ENCODE results near the gene SLC25A43. TPM values are rescaled to one million over a fixed set of nuclear protein-coding genes. Genes with fewer than 3 reads are reported as not detected.
A peak's percentile ranks its signal among the peaks of the same experiment; 100 is the strongest.

The SLC25A43 gene
- total and polyA plus RNA-seq, 8 donors, result 0.58 to 36.2 (median 9.7) TPM

GRCh38 chrX:119411959-119412358 lies 12.8 kb downstream of the SLC25A43 start:
- H3K36me3 ChIP-seq, result peaks cover 0 to 11% (median 5%) of the 10 kb centered on the region in 4 donors
- no peaks in the 10 kb centered on the region for H3K9me3 ChIP-seq
- no peak overlapping the region for H3K4me3 ChIP-seq
- 72 to 87% (median 79%) methylated on average over 6 to 7 of the region's 7 CpGs for WGBS, 5 donors
- peaks cover 0 to 13% (median 3%) of the 10 kb centered on the region in 4 donors for H3K4me1 ChIP-seq
- no peak for TF ChIP-seq CTCF (IDR thresholded peaks at IDR 0.05)
- no peak for TF ChIP-seq POLR2A (IDR thresholded peaks at IDR 0.05)
- no peak for TF ChIP-seq EP300 (IDR thresholded peaks at IDR 0.05)
- TF ChIP-seq POLR2AphosphoS5 (IDR thresholded peaks at IDR 0.05), result no peak
- no peak overlapping the region for H3K27ac ChIP-seq
- no peaks in the 10 kb centered on the region for H3K27me3 ChIP-seq
- intact Hi-C loops (cut with DNase I; ENCODE audit: low total_unique reads), result no loop called here
- no peak for DNase-seq

- TF ChIP-seq CTCF (IDR thresholded peaks at IDR 0.05) (no peak), EP300 (IDR thresholded peaks at IDR 0.05) (no peak), POLR2AphosphoS5 (IDR thresholded peaks at IDR 0.05) (no peak), POLR2A (IDR thresholded peaks at IDR 0.05) (no peak)
- 67 to 95% (median 70%) methylated on average over 4 of the region's 4 CpGs for WGBS, 5 donors
- intact Hi-C loops (cut with DNase I; ENCODE audit: low total_unique reads), result no loop called here
These were observed 18.2 kb downstream of the SLC25A43 start for GRCh38 chrX:119417376-119417775.

GRCh38 chrX:119417842-119418241 lies 18.7 kb downstream of the SLC25A43 start:
- Histone ChIP-seq H3K27ac (no peak overlapping the region), H3K27me3 (no peaks in the 10 kb centered on the region), H3K36me3 (peaks cover 0 to 8% (median 2%) of the 10 kb centered on the region in 4 donors), H3K4me3 (no peak overlapping the region), H3K9me3 (no peaks in the 10 kb centered on the region), H3K4me1 (no peaks in the 10 kb centered on the region)
- TF ChIP-seq EP300 (IDR thresholded peaks at IDR 0.05) (no peak), CTCF (IDR thresholded peaks at IDR 0.05) (no peak), POLR2A (IDR thresholded peaks at IDR 0.05) (no peak), POLR2AphosphoS5 (IDR thresholded peaks at IDR 0.05) (no peak)
- no peak for DNase-seq
- WGBS, 5 donors, result 29 to 60% (median 35%) methylated on average over 1 of the region's 1 CpG
- intact Hi-C loops (cut with DNase I; ENCODE audit: low total_unique reads), result no loop called here

More at GRCh38 chrX:119417376-119417775, 18.2 kb downstream of the SLC25A43 start:
- no peak overlapping the region for H3K4me3 ChIP-seq
- no peaks in the 10 kb centered on the region for H3K9me3 ChIP-seq
- no peaks in the 10 kb centered on the region for H3K27me3 ChIP-seq
- DNase-seq, result no peak
- peaks cover 0 to 5% (median 0%) of the 10 kb centered on the region in 4 donors for H3K36me3 ChIP-seq
- H3K27ac ChIP-seq, result no peak overlapping the region
- H3K4me1 ChIP-seq, result no peaks in the 10 kb centered on the region

GRCh38 chrX:119419146-119419545 lies 20.0 kb downstream of the SLC25A43 start:
- no peaks in the 10 kb centered on the region for H3K4me1 ChIP-seq
- H3K9me3 ChIP-seq, result no peaks in the 10 kb centered on the region
- WGBS, 5 donors, result 41 to 63% (median 52%) methylated on average over 4 of the region's 4 CpGs
- no peaks in the 10 kb centered on the region for H3K27me3 ChIP-seq
- H3K4me3 ChIP-seq, result no peak overlapping the region
- peak in 1 of 2 donors; percentile 41 for DNase-seq
- TF ChIP-seq POLR2AphosphoS5 (IDR thresholded peaks at IDR 0.05) (no peak), EP300 (IDR thresholded peaks at IDR 0.05) (no peak), CTCF (IDR thresholded peaks at IDR 0.05) (no peak), POLR2A (IDR thresholded peaks at IDR 0.05) (no peak)
- peaks cover 0 to 8% (median 2%) of the 10 kb centered on the region in 4 donors for H3K36me3 ChIP-seq
- intact Hi-C loops (cut with DNase I; ENCODE audit: low total_unique reads), result no loop called here
- no peak overlapping the region for H3K27ac ChIP-seq

Data from stomach (tissue), 9 donors.